Loucy (cell line): ENCODE measurements around the gene NIPA2.

Experiments used
- CTCF ChIP-seq: fragments of 200-600 bp; sonication (generic); conservative IDR thresholded peaks from 2 replicates; pipeline ENCODE4 v1.5.1; 2014; ENCODE audit warnings: mild to moderate bottlenecking, antibody characterized with exemption, low read length
- EZH2phosphoT487 ChIP-seq: fragments of 200-600 bp; IDR thresholded peaks from 2 replicates; pipeline ENCODE4 v1.6.1; 2018; ENCODE audit warnings: antibody characterized with exemption, mild to moderate bottlenecking, moderate library complexity, borderline replicate concordance

DNA sequence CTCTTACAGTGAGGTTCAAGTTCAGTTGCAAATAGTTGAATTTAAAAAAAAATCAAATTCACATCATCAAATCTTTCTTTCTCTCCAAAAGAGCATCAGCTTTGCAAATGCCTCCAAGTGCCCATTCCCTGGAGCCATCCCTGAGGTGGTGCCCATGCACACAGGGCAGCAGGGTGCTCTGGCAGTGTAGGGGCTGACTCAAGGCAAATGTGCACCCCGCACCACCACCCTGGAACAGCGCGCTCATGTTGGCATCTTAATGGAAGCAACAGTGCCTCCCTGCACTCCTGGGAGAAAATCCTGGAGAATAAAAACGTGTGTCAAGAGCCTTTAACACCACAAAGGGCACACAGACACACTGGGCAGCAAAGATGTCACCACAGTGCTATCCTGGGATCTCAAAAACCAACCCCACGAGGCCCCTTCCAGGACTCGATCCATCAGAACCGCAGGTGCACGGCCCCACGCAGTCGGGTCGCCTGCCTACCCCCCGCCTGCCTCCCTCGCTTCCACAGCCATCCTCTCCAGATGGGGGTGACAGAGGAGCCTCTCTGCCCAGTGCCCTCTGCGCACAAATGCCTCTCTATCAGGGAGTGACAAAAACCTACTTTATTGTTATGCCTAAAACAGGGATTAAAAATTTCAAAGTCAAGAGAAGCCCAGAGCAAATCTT lies 50.8 kb downstream of the NIPA2 start:
- TF ChIP-seq CTCF, result no peak
- no peak for TF ChIP-seq EZH2phosphoT487
